ENCODE results near the gene HIPK2.

HIPK2 gene

DNA sequence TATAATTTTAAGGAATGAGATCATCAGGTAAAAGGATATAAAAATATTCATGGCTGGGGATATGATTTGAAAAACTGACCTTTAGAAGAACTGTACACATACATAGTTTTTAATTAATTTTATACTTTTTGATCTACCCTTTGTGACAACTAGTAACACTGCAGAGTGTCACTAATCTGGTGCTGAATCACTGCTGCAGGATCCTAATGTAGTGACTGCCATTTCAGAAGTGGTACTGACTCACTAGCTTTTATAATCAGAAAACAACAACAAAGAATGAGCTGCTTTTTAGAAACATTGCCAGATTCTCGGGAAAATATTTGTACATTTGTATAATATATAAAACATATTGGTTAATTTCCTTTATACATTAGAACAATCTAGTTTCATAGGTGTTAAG, 110.4 kb downstream of the HIPK2 start:
- DNase-seq: no peak

DNA sequence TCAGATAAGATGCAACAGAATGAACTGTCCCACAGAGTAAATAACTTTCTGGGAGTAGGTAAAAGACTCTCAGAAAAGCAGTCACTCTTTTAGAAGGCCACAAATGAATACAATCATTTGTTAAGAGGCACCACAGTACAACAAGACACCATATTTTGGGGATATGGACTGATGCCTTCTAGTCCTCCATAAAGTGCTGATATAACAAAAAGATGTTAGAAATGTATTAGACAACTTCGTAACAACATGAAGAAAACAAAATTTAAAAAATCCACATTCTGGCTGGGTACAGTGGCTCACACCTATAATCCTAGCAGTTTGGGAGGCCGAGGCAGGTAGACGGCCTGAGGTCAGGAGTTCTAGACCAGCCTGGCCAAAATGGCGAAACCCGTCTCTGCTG, 111.3 kb downstream of the HIPK2 start:
- DNase-seq: no peak

DNA sequence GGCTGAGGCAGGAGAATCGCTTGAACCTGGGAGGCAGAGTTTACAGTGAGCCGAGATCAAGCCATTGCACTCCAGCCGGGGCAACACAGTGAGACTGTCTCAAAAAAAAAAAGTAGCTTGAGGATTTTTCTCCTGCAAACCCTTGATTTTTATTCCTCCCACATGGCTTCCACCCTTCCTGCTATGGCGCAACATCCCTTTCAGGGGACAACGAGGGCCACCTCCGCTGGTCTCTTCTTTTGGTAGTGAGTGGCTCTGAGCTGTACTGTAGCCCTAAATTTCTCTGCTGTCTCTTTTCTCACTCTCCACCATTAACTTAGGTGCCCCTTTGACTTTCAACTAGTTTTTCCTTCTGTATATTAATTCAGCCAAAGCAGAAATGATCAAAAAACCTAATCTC, 113.4 kb downstream of the HIPK2 start:
- no peak for DNase-seq

DNA sequence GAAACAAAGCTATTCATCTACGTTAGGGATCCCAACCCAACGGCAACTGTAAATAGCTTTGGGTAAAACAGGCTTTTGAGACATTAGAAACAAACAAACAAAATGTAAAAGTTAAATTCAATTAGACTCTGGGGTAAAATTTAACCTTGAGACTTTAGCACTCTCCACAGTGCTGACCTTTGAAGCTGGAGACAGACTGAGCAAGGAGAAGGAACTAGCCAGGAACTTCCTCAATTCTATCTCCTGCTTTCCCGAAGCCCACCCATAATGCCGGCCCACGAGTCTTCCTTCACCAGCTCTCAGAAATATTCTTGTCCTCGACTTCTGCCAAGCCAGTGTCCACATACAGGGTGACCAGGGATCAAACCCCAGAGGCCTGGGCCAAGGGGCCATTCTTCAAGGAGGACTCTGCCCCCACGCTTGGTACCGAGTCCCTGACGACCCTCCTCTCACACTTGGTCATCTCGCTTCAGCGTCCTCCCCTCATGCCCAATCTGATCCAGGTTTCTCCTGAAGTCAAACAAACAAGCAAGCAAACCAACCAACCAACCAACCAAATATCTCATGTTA, 114.1 kb downstream of the HIPK2 start:
- no peak for DNase-seq

DNA sequence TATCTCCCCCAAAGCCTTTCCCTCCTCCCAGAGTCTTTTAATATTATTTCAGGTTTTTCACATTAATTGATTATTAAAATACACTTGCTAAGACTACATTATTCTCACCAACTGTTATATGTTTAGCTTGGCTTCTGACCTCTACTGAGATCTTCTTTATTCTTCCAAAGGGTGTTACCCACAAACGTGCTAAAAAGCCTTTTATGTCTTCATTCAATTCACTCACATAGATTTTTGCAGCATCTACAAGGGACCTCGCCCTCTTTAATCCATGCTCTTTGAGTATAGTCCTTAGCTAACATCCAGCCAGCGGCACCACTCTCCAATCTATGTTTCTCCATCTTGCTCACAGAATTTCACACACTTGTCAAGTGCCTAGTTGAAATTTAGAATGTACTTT, 115.9 kb downstream of the HIPK2 start:
- DNase-seq: no peak

DNA sequence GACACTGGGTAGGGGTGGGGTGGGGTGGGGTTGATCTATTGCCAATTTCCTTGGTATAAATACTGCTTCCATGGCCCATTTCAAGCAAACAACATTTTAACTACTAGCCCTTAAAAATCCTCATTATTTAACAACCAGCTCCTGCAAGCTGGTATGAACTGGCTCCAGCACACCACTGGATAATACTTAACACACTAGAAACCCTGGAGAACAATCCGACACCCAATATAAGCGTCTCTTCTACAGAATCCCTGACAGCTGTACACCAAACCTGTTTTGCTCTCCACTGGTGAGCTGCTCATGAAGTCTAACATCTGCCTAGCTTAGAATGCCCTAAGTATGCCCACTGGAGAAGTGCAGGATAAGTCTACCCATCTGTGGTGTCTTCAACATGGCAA, 116.8 kb downstream of the HIPK2 start:
- no peak for DNase-seq

DNA sequence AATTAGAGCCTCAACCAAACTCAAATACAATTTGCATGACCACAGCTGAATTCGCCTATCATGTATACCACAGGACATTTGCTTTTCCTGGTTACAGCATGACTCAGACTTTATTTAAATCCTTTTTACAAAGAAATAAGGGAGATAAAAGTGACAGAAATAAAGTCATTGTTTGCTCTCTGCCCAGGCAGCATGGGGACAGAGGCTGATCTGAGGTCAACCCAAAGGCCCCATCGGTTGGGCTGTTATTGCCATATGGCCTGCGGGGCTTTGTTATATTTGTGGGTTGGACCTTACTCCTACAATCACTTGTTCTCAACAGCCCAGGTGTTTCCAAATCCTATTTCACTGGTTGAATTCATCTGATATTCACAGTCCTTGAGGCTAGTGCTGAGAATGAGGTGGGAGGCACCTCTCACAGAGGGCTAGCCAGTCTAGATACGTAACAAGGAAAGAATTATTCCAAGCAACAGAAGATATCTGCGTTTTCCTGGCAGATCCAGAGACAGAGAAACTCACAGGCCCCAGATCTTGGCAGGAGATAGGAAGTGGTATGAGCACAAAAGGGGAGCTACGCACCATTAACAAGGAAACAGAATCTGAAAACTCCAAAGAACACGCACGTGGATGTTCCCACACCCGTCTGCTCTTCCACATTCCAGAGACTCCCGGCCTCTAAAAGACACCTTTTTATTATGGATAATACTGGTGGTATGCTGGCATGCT, 117.3 kb downstream of the HIPK2 start:
- no peak for DNase-seq

DNA sequence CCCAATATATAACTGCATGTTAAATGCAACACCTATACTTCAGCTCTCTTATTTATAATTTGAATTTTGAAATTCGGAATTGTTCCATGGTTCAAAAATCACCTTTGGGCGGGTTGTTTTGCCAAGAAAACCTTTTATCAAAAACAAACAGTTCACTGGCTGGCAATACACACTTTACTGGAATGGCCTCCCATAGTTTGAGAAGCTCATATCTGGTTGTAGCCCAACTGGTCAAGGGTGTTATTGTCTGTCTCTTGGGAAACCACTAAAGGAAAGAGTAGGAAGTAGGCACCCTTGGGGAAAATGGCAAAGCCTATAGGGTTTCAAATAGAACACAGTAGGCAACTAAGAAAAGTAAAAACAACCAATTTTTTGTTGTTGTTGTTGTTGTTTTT, 117.9 kb downstream of the HIPK2 start:
- DNase-seq: no peak

DNA sequence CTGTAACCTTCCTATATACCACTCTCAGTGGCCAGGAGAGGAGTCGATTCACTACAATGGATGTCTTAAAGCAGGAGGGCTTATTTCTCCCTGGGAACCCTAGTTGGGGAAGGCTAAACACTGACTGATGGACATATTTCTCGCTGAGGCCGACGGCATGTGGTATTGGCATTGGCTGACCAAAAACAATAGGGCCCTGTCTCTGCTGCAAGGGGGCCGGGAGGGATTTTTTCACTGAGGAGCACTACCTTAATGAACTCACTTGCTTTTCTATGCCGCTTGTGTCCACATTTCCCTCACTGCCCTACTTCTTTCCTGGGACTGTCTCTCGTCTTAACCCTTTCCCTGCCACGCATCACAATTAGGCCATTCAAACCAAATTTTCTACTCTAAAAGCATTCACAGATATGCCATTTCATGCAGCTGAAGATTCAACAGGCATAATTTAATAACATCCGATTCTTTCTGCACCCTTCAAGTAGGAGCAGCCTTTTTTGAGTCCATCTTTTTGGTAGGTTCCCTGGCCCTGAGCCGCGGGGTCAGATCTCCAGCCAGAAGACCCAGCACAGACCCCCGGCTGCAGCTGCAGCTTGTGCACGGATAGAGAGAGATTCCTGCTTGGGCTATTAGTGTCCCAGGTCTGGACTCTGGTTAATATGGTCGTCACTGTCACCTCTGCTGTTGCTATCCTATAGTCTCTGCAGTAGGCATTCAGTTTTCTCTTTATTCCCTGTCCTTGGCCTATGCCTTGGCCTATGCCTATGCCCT, 118.7 kb downstream of the HIPK2 start:
- DNase-seq: no peak

DNA sequence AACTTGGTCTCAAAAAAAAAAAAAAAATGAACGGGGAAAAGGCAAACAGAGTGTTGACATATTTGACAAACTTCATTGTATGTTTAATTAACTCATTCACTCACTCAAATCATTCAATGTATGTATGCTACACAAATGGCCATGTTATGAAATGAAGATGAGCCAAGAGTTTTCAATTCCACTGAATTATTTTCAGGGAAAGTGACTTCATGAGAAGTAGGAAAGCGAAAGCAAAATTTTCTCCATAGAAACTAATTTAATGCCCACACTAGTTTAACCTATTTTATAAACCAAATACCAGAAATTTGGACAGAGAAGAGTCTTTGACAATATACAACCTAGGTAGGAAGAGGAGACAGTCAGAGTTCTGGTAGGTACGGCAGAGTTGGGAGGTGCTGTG, 119.5 kb downstream of the HIPK2 start:
- DNase-seq: no peak

DNA sequence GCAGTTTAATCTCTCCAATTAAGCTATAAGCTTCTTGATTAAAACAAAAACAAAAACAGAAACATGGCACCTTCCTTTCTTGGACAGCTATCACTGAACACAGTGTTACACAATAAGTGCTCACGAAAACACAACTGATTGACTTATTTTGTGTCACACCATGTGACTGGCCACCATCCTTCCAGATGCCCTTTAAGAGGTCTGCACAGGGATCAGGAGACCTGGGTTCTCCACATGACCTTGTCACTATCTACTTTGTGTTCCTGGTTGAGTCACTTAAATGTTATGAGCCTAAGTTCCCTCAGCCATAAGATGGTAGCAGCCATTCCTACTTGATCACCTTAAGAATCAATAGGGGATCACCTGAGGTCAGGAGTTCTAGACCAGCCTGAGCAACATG, 120.1 kb downstream of the HIPK2 start:
- DNase-seq: no peak

DNA sequence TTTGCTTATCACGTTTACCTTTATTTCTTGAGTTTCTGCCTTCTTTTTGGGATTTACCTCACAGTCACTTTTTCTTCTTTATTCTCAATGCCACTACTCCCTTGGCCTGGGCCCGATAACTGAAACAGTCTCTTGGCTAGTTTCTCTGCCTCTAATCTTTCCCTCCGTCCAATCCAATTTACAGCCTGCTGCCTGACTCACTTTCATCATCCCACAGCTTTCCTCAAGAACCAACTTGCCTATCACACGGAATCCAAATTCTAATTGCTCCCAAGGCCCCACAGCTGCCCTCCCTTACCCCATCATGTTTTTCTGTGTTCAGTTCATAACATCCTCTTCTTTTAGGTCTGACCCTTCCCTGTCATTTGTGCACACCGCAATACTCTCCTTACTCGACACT, 121.4 kb downstream of the HIPK2 start:
- no peak for DNase-seq

DNA sequence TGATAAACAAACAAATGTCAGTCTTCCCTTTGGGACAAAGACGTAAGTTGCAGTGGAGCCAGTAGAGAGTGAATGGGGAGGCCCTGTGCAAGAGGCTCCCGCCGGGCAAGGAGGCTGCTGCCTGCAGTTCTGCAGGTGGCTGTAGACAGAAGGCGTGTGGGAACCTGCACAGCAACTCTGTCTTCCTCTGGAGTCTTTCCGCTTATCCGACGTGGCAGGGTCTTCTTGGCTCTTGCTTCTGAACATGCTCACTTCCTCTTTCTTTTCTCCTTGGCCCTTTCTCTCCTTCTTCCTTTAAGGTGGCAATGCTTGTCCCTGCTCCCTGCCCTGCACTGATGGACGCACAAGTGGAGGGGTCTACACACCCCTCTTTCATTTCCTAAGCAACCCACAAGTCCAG, 122.5 kb downstream of the HIPK2 start:
- peak; percentile 58 for DNase-seq

DNA sequence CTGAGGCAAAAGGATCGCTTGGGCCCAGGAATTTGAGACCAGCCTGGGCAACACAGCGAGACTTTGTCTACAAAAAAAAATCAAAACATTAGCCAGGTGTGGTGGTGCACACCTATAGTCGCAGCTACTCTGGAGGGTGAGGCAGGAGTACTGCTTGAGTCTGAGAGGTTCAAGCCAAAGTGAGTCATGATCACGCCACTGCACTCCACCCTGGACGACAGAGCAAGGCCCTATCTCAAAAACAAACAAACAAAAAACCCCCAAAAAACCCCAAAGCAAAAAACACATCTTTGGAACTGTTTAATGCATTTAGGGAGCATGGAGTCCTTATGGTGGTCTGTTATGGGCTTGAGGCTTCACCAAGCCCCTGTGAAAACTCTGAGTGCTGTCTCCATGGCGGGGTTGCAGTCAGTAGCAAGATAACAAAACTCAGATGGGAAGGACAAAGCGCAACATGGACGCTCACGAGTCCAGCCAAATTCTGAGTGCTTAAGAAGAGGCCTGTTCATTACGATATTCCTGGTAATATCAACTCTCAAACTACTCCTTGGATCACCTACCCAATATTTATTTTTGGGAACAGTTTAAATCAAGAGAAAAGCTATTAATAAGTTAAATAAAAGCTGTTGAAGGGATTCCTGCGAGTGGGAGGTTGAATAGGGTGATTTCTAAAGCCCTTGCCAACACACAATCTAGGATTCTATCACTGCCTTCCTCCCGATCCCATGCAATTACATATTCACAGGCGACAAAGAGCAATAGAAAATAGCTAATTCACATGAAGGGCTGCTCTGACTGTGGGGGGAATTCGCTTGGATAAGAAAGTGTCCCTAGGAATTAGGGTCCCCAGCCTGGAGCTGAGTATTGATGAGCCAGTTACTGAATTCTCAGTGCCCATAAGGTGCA, 123.3 kb downstream of the HIPK2 start:
- no peak for DNase-seq

DNA sequence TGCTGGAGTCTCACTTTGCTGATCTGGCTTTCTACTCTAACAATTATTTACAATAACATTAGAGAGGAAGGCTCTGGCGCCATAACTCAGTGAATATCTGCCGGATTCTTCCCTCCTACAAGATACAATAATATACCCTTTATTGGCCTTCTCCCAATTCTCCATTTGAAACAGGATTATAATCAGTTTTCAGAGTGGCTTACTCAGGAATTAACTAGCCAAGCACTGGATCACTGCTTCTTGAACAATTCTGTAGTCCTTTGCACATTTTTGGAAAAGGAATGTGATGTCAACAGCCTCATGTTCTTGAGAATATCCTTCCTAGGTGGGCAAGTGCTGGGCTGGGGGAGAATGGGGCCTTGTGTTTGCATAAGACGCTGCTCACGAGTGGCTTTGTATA, 125.9 kb downstream of the HIPK2 start:
- no peak for DNase-seq

DNA sequence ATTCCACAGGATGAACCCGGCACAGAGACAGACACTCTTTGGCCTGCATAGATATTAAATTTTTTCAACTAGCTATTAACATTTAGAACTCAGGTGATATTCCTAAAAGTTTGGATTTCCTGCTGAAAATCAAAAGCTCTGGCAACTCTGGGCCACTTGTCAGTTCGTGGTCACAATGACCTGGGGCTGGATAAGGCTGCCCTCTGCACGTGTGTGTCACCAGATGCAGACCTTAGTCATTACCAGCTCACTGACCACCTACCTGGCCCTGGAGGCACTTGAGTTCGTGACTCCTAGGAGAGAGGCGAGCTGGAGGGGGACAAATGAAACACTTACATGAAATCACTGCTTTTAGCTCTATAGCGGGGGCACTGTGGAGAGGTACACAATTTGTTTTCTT, 126.5 kb downstream of the HIPK2 start:
- no peak for DNase-seq

DNA sequence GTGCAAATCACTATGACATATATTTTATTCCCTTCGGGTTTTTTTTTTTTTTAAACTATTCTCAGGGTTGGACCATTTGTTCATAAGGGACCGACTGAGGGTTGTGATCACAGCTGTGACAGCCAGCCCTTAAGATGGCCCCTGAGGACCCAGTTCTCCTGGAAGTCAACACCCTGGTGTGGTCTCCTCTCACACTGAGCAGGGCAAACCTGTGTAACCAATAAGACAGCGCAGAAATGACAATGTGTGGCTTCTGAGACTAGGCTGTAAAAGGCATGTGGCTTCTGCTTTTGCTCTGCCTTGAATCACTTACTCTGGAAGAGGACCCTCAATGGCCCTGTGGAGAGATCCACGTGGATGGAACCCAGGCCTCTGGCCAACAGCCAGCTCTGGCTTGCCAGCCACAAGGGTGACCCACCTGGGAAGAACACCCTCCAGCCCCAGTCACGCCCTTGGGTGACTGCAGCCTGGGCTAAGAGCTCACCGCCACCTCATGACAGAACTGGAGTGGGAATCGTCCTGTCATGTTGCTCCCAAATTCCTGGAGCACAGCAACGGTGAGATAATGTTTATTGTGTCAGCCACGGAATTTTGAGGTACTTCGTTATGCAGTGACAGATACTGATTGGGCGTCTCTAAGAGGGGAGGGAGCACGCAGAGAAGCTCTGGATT, 127.2 kb downstream of the HIPK2 start:
- DNase-seq: peak; percentile 25

DNA sequence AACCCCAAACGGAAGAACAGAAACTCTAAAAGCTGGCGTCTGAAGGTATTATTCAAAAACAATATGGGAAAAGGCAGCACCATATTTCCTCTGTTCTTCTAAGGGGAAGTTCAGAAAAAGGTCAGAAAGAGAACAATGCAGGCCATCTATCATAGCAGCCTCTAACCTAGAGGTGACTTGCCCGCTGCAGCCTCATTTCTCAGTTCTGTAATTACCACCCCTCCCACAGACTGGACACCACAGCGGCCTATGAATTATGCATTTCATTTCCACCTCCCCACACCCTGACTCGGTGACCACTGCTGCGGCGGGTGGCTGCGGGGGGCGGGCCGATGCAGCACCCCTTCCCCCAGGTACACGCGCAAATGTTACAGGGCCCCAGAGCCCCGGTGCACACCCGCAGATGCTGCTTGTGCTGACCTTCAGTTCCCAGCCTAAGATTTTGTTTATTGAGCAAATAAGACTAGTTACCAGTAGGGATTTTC, 128.8 kb downstream of the HIPK2 start:
- peak; percentile 93 for DNase-seq

DNA sequence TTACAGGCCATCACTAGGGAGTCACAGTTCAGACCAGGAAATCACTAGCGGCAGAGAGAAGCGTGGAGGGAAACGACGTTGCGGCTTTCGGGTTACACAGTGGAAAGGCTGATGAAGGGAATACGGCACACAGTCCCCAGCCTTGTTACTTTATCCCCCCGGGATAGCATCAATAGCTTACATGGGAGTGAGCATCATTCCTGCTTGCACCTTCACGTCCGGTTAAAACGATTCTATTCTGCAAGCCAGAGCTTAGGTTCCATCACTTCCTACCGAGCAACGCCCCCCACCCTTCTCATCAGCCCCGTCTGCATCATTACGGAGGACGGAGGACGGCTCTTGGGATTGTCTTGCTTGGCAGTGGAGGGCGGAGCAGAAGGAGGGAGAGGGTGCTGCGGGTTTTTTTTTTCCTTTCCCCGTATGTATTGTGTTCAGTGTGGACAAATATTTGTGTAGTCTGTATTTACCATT, 129.4 kb downstream of the HIPK2 start:
- no peak for DNase-seq

DNA sequence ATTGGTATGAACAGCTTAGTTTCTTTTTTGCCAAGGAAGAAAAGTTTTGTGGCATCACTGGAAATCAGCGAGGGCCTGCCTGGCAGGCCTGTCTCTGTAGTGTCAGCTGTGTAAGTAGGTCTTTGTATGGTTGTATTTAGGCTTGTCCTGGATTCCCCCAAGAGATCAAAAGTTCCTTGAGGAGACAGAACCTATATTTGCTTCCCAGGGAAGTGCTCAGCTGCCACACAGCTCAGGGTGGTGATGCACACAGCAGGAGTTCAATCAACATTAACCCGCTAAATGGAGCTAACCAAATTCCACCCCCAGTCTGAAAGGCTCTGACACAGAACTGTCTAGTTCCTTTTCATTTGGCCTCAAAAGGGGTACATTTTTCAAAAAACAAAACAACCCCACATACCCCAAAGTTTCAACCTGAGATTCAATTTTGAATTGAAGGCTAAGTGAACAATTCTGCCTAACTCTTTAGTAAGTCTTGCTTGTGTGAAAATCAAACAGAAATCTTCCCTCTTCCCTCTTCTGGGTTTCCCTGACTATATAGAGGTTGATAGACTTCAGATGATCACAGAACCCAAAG, 129.9 kb downstream of the HIPK2 start:
- no peak for DNase-seq

DNA sequence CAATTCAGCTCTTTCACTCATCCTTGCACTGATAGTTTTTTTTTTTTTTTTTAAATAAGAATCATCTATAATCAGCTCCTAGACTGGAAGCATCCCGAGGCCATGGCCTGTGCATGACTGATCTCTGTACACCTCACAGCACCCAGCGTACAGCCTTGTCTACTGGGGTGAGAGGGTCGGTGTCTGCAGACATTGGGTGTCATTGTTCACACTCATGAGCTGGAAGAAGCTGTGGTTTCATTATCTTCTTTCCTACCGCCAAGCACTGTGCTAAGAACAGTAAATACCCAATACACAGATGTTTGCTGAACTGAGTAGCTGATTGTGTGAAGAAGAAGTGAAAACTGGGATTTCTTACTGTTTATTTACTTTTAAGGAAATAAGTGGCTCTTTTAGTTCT, 130.7 kb downstream of the HIPK2 start:
- peak; percentile 65 for DNase-seq

DNA sequence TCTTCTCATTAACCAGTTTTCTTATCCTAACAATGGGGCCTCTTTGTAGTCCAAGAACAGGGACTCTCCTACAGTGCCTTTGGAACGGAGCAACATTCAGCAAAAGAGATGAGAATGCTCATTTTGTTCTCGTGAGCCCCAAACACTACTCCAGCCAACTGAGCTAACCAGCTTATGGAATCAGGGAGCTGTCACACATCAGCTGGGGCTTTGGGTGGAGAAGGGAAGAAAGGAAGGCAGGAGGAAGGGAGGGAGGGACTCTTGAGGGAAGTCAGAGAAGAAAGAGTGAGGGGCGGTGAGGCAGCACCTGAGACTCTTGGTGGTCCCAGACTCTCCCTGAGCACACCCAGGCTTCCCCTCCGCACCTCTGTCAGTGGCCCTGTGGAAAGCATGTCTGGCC, 131.2 kb downstream of the HIPK2 start:
- DNase-seq: no peak

Data from MV-4-11 (cell line).